ENCODE results near the gene UPP2. TPM values are rescaled to one million over a fixed set of nuclear protein-coding genes. Genes with fewer than 3 reads are reported as not detected.

Gene UPP2
- total RNA-seq, 2 experiments from 2014 or later: not detected

GRCh38 chr2:158130832-158131473 lies 29.3 kb downstream of the UPP2 start:
- POLR2A ChIA-PET: no interaction called here
- ATAC-seq (no peak), DNase-seq (no peak)
- Mint-ChIP-seq H3K4me3 (no peak overlapping the region), H3K36me3 (ENCODE audit: low read depth) (no peaks in the 10 kb centered on the region), H3K9me3 (ENCODE audit: low read depth) (no peaks in the 10 kb centered on the region), H3K4me1 (no peaks in the 10 kb centered on the region), H3K27me3 (peaks cover 2% of the 10 kb centered on the region), H3K27ac (no peak overlapping the region)
- CTCF ChIA-PET: no interaction called here
- intact Hi-C loops (cut with DNase I, micrococcal nuclease): no loop called here

DNA sequence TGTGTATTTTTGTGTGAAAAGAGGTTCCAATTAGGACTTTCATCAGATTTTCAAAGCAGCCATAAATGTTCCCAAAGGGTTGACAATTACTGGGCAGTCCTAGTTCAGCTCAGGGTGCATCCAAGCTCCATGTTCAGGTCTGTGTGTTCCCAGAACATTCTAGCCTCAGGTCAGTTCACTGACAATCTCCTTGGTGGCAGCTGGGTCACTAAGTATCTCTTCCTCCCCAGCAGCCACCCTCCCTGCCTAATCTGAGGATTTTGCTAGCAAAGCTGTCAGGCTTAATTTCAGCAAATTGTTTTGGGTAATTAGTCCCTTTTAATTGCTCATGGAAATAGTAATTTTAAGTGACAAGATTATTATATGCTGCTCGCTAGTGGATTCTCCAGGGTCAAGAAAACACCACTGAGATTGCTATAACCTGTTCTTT lies 29.8 kb downstream of the UPP2 start:
- H3K27ac Mint-ChIP-seq: no peak overlapping the region
- peaks cover 2% of the 10 kb centered on the region for H3K27me3 Mint-ChIP-seq
- DNase-seq (no peak), ATAC-seq (no peak)
- no peaks in the 10 kb centered on the region for H3K36me3 Mint-ChIP-seq (ENCODE audit: low read depth)
- CTCF ChIA-PET: no interaction called here
- intact Hi-C loops (cut with DNase I, micrococcal nuclease): no loop called here
- no peak overlapping the region for H3K4me3 Mint-ChIP-seq
- H3K4me1 Mint-ChIP-seq: no peaks in the 10 kb centered on the region
- H3K9me3 Mint-ChIP-seq (ENCODE audit: low read depth): no peaks in the 10 kb centered on the region
- POLR2A ChIA-PET: no interaction called here

GRCh38 chr2:158131919-158132566 lies 30.4 kb downstream of the UPP2 start:
- intact Hi-C loops (cut with DNase I, micrococcal nuclease): no loop called here
- ATAC-seq: no peak
- Mint-ChIP-seq H3K4me1 (no peaks in the 10 kb centered on the region), H3K4me3 (no peak overlapping the region), H3K9me3 (ENCODE audit: low read depth) (no peaks in the 10 kb centered on the region), H3K36me3 (ENCODE audit: low read depth) (no peaks in the 10 kb centered on the region), H3K27ac (no peak overlapping the region), H3K27me3 (peaks cover 3% of the 10 kb centered on the region)
- ChIA-PET CTCF (interaction anchor here (1.5 kb wide), 1 partner anchor 622 kb away, joined by 5 read pairs; no protein-coding TSS in a partner anchor), POLR2A (no interaction called here)
- DNase-seq: no peak

DNA sequence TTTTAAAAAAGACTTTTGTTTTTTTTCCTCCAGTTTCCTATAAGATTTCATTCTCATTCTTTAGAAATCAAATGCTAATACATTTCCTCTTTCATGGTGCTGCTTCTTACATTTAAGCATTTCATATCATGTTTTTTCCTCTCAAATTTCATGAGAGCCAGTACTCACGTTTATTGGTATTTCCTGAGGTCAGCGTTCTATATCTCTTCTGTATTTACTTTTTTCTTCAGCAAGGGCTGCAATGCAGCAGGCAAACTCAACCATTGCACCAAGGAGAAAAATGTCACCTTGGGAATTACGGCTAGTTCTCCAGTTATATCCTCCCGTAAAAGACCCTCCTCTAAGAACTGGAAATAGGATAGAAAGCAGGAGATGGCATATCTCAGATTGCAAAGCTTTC lies 32.4 kb downstream of the UPP2 start:
- ChIA-PET CTCF (no interaction called here), POLR2A (no interaction called here)
- H3K27ac Mint-ChIP-seq: no peak overlapping the region
- ATAC-seq (no peak), DNase-seq (no peak)
- no peaks in the 10 kb centered on the region for H3K36me3 Mint-ChIP-seq (ENCODE audit: low read depth)
- peaks cover 5% of the 10 kb centered on the region for H3K27me3 Mint-ChIP-seq
- H3K4me1 Mint-ChIP-seq: no peaks in the 10 kb centered on the region
- intact Hi-C loops (cut with DNase I, micrococcal nuclease): no loop called here
- H3K9me3 Mint-ChIP-seq (ENCODE audit: low read depth): no peaks in the 10 kb centered on the region
- no peak overlapping the region for H3K4me3 Mint-ChIP-seq

GRCh38 chr2:158134655-158135054 lies 33.0 kb downstream of the UPP2 start:
- POLR2A ChIA-PET: no interaction called here
- Mint-ChIP-seq H3K27ac (no peak overlapping the region), H3K27me3 (peaks cover 5% of the 10 kb centered on the region), H3K4me3 (no peak overlapping the region), H3K9me3 (ENCODE audit: low read depth) (no peaks in the 10 kb centered on the region), H3K4me1 (no peaks in the 10 kb centered on the region), H3K36me3 (ENCODE audit: low read depth) (no peaks in the 10 kb centered on the region)
- intact Hi-C loops (cut with DNase I, micrococcal nuclease): no loop called here
- CTCF ChIA-PET: no interaction called here
- no peak for DNase-seq
- no peak for ATAC-seq

GRCh38 chr2:158135096-158135495 lies 33.4 kb downstream of the UPP2 start:
- no peak for ATAC-seq
- POLR2A ChIA-PET: no interaction called here
- no peaks in the 10 kb centered on the region for H3K36me3 Mint-ChIP-seq (ENCODE audit: low read depth)

DNA sequence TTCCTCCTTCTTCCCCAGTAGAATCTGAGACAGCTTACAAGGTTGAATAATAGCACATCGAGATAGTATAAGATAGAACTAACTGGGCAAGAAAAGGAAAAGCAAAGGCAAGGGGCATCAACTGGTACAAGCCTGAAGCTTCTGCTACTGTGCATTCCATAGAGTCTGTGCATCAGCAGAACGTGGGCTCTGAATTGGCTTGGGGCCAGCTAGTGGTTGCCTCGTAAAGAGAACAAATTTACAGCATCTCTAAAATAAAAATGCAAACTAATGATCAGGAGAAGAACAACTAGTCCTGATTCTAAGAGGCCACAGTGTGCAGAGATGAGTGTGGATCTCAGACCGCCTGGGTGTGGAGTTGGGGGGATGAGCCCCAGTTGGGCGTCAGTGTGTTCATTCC lies 36.6 kb downstream of the UPP2 start:
- intact Hi-C loops (cut with DNase I, micrococcal nuclease): no loop called here
- Mint-ChIP-seq H3K36me3 (ENCODE audit: low read depth) (no peaks in the 10 kb centered on the region), H3K27me3 (peaks cover 10% of the 10 kb centered on the region), H3K4me1 (no peaks in the 10 kb centered on the region), H3K27ac (no peak overlapping the region), H3K4me3 (no peak overlapping the region), H3K9me3 (ENCODE audit: low read depth) (no peaks in the 10 kb centered on the region)
- ATAC-seq (no peak), DNase-seq (no peak)
- POLR2A ChIA-PET: no interaction called here
- CTCF ChIA-PET: interaction anchor here (0.6 to 0.9 kb wide), 3 partner anchors 9 to 292 kb away, joined by 3 to 4 read pairs (median 3); no protein-coding TSS in a partner anchor

More at GRCh38 chr2:158135096-158135495, 33.4 kb downstream of the UPP2 start:
- no peaks in the 10 kb centered on the region for H3K4me1 Mint-ChIP-seq
- CTCF ChIA-PET: no interaction called here
- no peak for DNase-seq
- H3K9me3 Mint-ChIP-seq (ENCODE audit: low read depth): no peaks in the 10 kb centered on the region
- H3K27ac Mint-ChIP-seq: no peak overlapping the region
- intact Hi-C loops (cut with DNase I, micrococcal nuclease): no loop called here
- no peak overlapping the region for H3K4me3 Mint-ChIP-seq
- peaks cover 5% of the 10 kb centered on the region for H3K27me3 Mint-ChIP-seq

- H3K27me3 Mint-ChIP-seq: peaks cover 13% of the 10 kb centered on the region
- DNase-seq (no peak), ATAC-seq (no peak)
- ChIA-PET POLR2A (no interaction called here), CTCF (interaction anchor here (1.0 kb wide), 1 partner anchor 605 kb away, joined by 3 read pairs; no protein-coding TSS in a partner anchor)
- H3K9me3 Mint-ChIP-seq (ENCODE audit: low read depth): no peaks in the 10 kb centered on the region
- no peak overlapping the region for H3K4me3 Mint-ChIP-seq
- no peak overlapping the region for H3K27ac Mint-ChIP-seq
- intact Hi-C loops (cut with DNase I, micrococcal nuclease): no loop called here
- H3K4me1 Mint-ChIP-seq: no peaks in the 10 kb centered on the region
- no peaks in the 10 kb centered on the region for H3K36me3 Mint-ChIP-seq (ENCODE audit: low read depth)
These were observed 38.5 kb downstream of the UPP2 start for GRCh38 chr2:158140201-158140600.

DNA sequence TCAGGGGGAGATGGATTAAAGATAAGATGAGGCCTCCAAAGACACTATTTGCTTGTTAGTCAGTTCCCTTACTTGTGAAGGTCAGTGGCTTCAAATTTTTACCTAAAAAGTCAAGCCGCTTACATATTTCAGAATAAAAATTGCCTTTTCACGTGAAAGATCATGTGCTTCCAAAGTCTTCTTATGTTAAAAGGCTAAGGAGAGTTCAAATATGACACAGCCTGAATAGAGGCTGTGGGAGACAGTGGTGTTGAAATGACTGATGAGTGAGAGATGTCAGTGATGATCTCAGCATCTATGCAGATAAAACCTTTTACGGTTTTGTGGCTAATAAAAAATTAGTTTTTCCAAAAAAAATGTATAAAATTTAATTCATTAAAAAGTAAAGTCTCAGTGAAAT lies 40.5 kb downstream of the UPP2 start:
- Mint-ChIP-seq H3K4me1 (no peaks in the 10 kb centered on the region), H3K9me3 (ENCODE audit: low read depth) (peaks cover 6% of the 10 kb centered on the region), H3K4me3 (no peak overlapping the region), H3K36me3 (ENCODE audit: low read depth) (no peaks in the 10 kb centered on the region), H3K27me3 (peaks cover 23% of the 10 kb centered on the region), H3K27ac (no peak overlapping the region)
- POLR2A ChIA-PET: no interaction called here
- DNase-seq (no peak), ATAC-seq (no peak)
- CTCF ChIA-PET: no interaction called here
- intact Hi-C loops (cut with DNase I, micrococcal nuclease): no loop called here

- peaks cover 6% of the 10 kb centered on the region for H3K9me3 Mint-ChIP-seq (ENCODE audit: low read depth)
- ChIA-PET CTCF (interaction anchor here (1.6 kb wide), 1 partner anchor 119 kb away, joined by 4 read pairs; no protein-coding TSS in a partner anchor), POLR2A (no interaction called here)
- no peak overlapping the region for H3K27ac Mint-ChIP-seq
- H3K36me3 Mint-ChIP-seq (ENCODE audit: low read depth): no peaks in the 10 kb centered on the region
- ATAC-seq (no peak), DNase-seq (no peak)
- H3K4me3 Mint-ChIP-seq: no peak overlapping the region
- intact Hi-C loops (cut with DNase I, micrococcal nuclease): no loop called here
- H3K27me3 Mint-ChIP-seq: peaks cover 28% of the 10 kb centered on the region
- no peaks in the 10 kb centered on the region for H3K4me1 Mint-ChIP-seq
These were observed 41.1 kb downstream of the UPP2 start for GRCh38 chr2:158142568-158143332.

- intact Hi-C loops (cut with DNase I, micrococcal nuclease): no loop called here
- DNase-seq: no peak
- peaks cover 6% of the 10 kb centered on the region for H3K9me3 Mint-ChIP-seq (ENCODE audit: low read depth)
- peaks cover 32% of the 10 kb centered on the region for H3K27me3 Mint-ChIP-seq
- H3K27ac Mint-ChIP-seq: no peak overlapping the region
- CTCF ChIA-PET: interaction anchor here (1.6 kb wide), 1 partner anchor 120 kb away, joined by 4 read pairs; no protein-coding TSS in a partner anchor
- no peak overlapping the region for H3K4me3 Mint-ChIP-seq
- POLR2A ChIA-PET: no interaction called here
- H3K4me1 Mint-ChIP-seq: no peaks in the 10 kb centered on the region
- H3K36me3 Mint-ChIP-seq (ENCODE audit: low read depth): no peaks in the 10 kb centered on the region
- no peak for ATAC-seq
These were observed 42.2 kb downstream of the UPP2 start for GRCh38 chr2:158143703-158144360.
